Lung microvascular endothelial cell (primary cell): Measurements from ENCODE around the gene SEMA4D. TPM values are rescaled to one million over a fixed set of nuclear protein-coding genes. Genes with fewer than 3 reads are reported as not detected.
A peak's percentile ranks its signal among the peaks of the same experiment; 100 is the strongest.

Experiments used
- DNase-seq, 2 donors: peaks; one replicate each; pipeline versions ENCODE4 v3.0.0 to v3.0.0-alpha.2; 2010; ENCODE audit warnings: low read depth in 2 of 2
- total RNA-seq: library from RNA; depleted of rRNA; stranded (reverse); fragments of >200 nt; gene quantifications from 2 replicates; pipeline ENCODE4 v1.2.1, GENCODE V29; 2014

SEMA4D gene
- total RNA-seq = 2.0 and 3.4 TPM in 2 replicates

GRCh38 chr9:89497978-89498851 lies at the start of gene SEMA4D:
Gene SEMA4D, minus strand, starts transcription at chr9:89498113. Its CDS starts 92,657 bp downstream, at chr9:89405456.
- peak; percentile 42 to 47 for DNase-seq

GRCh38 chr9:89547000-89547399 lies 49.1 kb upstream of the SEMA4D start:
- DNase-seq = no peak

GRCh38 chr9:89544279-89544661 lies 46.4 kb upstream of the SEMA4D start:
- DNase-seq = no peak

- no peak for DNase-seq
Observed at GRCh38 chr9:89543621-89544278, 45.8 kb upstream of the SEMA4D start.

GRCh38 chr9:89543111-89543510 lies 45.2 kb upstream of the SEMA4D start:
- DNase-seq = no peak

GRCh38 chr9:89542401-89543021 lies 44.6 kb upstream of the SEMA4D start:
- no peak for DNase-seq

- no peak for DNase-seq
Observed at GRCh38 chr9:89541798-89542197, 43.9 kb upstream of the SEMA4D start.

- no peak for DNase-seq
Observed at GRCh38 chr9:89539374-89539773, 41.5 kb upstream of the SEMA4D start.

- DNase-seq = no peak
Observed at GRCh38 chr9:89538871-89539270, 41.0 kb upstream of the SEMA4D start.

- DNase-seq = no peak
Observed at GRCh38 chr9:89537166-89537565, 39.3 kb upstream of the SEMA4D start.

- no peak for DNase-seq
Observed at GRCh38 chr9:89536600-89536999, 38.7 kb upstream of the SEMA4D start.

GRCh38 chr9:89536145-89536574 lies 38.2 kb upstream of the SEMA4D start:
- DNase-seq = no peak

GRCh38 chr9:89535461-89535860 lies 37.5 kb upstream of the SEMA4D start:
- no peak for DNase-seq

- no peak for DNase-seq
Observed at GRCh38 chr9:89534515-89535287, 36.8 kb upstream of the SEMA4D start.

- no peak for DNase-seq
Observed at GRCh38 chr9:89533411-89534095, 35.6 kb upstream of the SEMA4D start.

- no peak for DNase-seq
Observed at GRCh38 chr9:89532944-89533343, 35.0 kb upstream of the SEMA4D start.

- no peak for DNase-seq
Observed at GRCh38 chr9:89532478-89532877, 34.6 kb upstream of the SEMA4D start.

- no peak for DNase-seq
Observed at GRCh38 chr9:89531766-89532165, 33.9 kb upstream of the SEMA4D start.

GRCh38 chr9:89530726-89531125 lies 32.8 kb upstream of the SEMA4D start:
- no peak for DNase-seq

- no peak for DNase-seq
Observed at GRCh38 chr9:89529243-89530035, 31.5 kb upstream of the SEMA4D start.
